GM11168 (cell line): ENCODE results near the gene GREB1.

Experiments used
- in situ Hi-C: fragments of 300-500 bp; cut with MboI; formaldehyde crosslinking; loops from one replicate; pipeline ENCODE4 v1.12.0; 2022; ENCODE audit warnings: low sequenced_read_pairs; ENCODE audit not compliant: unreplicated experiment

The GREB1 gene

DNA sequence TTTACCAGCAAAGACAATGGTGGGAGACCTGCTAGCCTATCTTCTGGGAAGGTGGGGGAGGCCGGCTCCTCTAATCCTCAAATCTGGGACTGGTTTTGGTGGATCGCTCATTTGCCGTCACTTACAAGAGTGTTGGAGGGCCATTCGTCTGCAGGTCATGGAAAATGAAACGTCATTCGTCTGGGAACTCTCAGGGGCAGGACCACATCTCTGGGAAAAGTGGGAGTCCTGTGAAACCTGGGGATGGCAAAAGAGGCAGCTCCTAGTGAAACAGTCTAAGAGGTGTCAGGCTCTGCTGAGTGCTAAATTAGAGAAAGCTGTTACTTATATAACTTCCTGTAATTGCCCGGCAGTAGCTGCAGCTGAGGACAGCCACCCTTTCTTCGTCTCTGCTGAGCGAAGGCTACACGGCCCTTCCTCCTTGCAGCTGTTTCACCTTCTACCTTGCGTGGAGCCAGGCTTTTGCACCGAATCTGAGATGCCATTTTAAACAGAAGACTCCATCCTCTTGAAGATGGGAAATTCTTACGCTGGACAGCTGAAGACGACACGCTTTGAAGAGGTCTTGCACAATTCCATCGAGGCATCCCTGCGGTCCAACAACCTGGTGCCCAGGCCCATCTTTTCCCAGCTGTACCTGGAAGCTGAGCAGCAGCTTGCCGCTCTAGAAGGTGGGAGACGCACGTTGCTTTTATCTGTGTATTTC, 22.4 kb downstream of the GREB1 start:
- in situ Hi-C loops, result no loop called here

GRCh38 chr2:11558214-11558886, 24.5 kb downstream of the GREB1 start:
- in situ Hi-C loops, result no loop called here

DNA sequence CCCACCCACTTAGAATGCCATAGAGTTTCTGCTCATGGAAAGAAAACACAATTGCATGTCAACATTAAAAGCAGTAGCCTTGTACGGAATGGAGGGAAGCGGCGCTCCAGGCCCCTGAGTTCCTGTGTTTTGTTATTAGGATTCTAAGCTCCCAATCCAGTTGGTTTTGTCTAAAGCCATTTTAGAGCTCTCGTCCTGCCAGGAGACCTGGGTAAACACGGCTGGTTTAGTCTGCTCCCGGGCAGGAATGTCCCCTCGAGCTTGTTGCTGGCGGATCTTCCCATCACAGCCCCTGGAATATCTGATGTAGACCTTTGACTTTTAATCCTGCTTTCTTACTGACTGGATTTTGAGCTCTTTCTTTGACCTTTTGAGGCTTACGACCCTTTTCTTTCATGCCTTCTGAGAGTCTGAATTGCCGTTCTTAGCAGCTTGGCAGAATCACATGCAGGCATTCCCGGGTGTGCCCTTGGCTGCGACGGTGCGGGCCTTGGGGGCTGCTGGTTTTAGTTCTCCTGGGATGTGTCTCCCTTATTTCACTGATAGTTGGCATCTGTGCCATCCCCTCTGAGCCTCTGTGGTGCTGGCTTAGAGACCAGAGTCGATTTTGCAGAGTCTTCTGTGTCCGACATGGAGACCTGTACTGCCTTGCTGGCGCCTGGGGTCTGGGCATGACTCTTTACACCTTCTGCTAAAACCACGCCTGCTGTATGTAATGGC, 25.4 kb downstream of the GREB1 start:
- in situ Hi-C loops, result no loop called here

DNA sequence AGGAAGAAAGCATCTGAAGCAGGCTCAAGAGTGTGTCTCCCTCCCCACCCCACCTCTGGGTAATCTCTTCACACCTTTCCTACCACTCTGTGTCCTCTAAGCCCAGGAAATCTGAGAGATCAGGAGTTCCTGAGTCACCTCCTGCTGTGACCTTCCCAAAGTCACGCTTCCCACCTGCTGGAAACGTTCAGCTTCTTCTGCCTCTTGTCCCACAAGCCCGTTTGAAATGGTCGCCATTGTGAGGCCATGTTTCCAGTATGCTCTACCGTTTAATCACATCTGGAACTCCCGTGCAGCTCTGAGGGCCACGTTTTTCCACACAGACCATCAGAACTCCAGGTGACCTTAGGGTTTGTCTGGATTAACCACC, 25.9 kb downstream of the GREB1 start:
- in situ Hi-C loops, result no loop called here

- in situ Hi-C loops, result no loop called here
These were observed 27.0 kb downstream of the GREB1 start for GRCh38 chr2:11560806-11561205.

- in situ Hi-C loops, result no loop called here
These were observed 28.2 kb downstream of the GREB1 start for GRCh38 chr2:11562011-11562410.

DNA sequence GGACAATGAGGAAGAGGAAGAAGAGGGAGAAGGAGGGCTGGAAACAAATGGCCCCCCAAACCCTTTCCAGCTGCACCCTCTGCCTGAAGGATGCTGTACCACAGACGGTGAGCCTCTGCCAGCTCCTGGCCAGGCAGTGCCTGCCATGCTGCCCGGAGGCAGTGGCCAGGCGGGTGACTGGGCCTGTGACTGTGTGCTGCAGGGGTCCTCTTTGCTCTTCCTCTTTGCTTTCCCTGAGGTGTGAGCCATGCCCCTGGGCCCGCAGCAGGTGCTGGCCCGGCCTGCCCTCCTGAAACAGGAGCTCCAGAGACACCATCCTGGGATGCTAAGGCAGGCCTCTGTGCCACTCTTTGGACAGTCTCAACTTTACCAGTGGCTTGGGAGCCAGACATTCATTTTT, 28.6 kb downstream of the GREB1 start:
- in situ Hi-C loops, result no loop called here

DNA sequence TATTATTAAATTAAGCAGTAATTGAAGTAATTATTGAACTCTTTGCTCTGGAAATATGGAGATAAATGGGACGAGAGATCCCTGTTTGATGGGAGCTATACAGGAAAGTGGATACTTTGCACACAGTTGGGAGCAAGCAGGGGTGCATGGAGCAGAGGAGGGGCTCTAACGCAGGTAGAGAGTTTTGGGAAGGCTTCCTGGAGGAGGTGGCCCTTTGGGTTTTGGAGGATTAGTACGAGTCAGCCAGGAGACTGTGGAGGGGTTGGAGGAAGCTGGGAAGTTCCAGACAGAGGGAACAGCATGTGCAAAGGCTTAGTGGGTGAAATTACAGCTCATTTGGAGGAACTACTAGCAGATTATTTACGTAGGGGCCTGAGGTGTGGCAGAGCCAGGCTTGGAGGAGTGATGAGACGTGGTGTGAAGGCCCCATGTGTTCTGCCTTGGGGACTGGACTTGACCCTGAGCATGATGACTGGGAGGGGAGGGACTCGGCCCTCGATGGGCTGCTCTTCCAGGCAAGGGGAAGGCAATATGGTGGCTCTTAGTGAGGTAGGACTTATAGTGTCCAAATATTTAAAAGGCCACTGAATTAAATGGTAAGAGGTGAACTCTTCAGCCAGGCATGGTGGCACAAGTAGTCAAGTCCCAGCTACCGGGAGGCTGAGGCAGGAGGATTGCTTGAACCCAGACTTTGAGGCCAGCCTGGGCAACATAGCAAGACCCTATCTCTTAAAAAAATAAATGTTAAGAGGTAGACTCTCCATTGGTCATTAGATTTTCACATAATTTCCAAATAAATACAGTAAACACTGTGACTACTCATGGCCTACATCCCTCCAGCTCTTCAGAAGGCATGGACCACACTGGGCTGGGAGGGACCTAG, 30.2 kb downstream of the GREB1 start:
- in situ Hi-C loops, result no loop called here

GRCh38 chr2:11564816-11565567, 31.1 kb downstream of the GREB1 start:
- in situ Hi-C loops, result no loop called here

DNA sequence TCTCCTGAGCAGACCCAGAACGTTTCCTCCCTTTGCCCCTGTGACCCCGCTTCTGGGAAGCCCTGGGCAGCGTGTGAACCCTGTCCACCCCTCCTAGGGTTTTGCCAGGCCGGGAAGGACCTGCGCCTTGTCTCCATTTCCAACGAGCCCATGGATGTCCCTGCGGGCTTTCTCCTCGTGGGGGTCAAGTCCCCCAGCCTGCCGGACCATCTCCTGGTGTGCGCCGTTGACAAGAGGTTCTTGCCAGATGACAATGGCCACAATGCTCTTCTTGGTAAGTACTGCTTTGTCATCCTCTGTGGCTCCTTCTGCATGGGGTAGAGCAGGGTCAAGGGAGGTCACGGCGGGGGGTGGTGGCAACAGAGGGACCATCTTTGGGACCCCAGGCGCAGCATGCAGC, 32.5 kb downstream of the GREB1 start:
- in situ Hi-C loops, result no loop called here

DNA sequence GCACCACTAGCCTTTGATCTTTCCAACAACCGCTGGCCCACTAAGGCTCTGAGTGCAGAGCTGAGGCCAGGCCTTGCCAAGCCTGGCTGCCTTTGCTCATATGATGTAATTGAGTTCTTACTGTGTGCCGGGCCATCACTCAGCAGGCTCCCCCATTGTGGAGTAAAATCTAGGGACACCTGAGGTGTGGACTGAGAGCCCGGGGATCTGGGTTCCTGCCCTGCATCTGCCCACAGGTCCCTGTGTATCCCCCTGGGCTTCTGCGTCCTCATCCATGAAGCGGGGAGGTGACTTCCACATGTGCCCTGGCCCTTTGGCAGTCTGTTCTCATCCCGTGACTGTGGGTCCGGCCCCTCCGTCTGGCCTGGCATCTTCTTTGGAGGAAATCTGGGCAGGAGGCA, 33.8 kb downstream of the GREB1 start:
- in situ Hi-C loops, result no loop called here

GRCh38 chr2:11568436-11568835, 34.6 kb downstream of the GREB1 start:
- in situ Hi-C loops, result no loop called here

GRCh38 chr2:11569636-11570035, 35.8 kb downstream of the GREB1 start:
- in situ Hi-C loops, result loop anchor here (10.0 kb wide), 1 partner anchor 435 kb away; a partner anchor contains a TSS

DNA sequence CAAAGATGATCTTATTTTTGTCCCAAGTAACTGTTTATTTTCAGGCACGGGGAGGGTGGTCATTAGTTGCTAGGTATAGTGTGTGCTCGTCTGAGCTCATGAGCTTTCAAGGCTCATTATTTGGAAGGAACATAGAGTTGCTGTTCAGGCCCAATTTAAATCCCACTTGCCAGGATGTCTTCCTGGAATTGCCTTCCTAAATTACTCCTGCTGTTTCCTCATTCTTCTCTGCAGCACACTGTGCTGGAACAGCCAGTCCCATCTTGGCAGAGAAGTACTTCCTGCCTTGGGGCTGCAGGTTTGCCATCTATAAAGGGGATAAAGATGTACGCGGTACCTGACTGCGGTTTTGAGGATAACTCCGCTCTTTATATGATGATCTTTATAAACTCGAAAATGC, 37.3 kb downstream of the GREB1 start:
- in situ Hi-C loops, result loop anchor here (10.0 kb wide), 1 partner anchor 436 kb away; a partner anchor contains a TSS

DNA sequence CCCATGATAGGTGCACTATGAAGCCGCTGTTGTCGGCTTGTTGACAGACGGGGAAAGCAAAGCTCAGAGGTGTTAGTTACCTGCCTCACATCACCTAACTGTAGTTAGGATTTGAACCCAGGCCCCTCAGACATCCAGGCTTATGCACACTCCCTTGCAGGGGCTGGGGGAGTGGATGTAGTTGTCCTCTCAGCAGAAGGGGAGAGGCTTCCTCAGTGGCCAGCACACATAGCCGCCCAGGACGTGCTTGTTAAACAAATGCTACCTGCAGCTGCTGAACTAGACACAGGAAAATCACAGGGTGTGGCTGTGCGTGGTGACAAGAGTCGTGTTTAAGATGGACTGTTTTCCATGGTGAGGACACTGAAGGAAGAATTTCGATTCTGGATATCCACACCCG, 39.2 kb downstream of the GREB1 start:
- in situ Hi-C loops, result loop anchor here (10.0 kb wide), 1 partner anchor 438 kb away; a partner anchor contains a TSS

- in situ Hi-C loops, result loop anchor here (10.0 kb wide), 1 partner anchor 439 kb away; a partner anchor contains a TSS
These were observed 39.8 kb downstream of the GREB1 start for GRCh38 chr2:11573418-11574175.

DNA sequence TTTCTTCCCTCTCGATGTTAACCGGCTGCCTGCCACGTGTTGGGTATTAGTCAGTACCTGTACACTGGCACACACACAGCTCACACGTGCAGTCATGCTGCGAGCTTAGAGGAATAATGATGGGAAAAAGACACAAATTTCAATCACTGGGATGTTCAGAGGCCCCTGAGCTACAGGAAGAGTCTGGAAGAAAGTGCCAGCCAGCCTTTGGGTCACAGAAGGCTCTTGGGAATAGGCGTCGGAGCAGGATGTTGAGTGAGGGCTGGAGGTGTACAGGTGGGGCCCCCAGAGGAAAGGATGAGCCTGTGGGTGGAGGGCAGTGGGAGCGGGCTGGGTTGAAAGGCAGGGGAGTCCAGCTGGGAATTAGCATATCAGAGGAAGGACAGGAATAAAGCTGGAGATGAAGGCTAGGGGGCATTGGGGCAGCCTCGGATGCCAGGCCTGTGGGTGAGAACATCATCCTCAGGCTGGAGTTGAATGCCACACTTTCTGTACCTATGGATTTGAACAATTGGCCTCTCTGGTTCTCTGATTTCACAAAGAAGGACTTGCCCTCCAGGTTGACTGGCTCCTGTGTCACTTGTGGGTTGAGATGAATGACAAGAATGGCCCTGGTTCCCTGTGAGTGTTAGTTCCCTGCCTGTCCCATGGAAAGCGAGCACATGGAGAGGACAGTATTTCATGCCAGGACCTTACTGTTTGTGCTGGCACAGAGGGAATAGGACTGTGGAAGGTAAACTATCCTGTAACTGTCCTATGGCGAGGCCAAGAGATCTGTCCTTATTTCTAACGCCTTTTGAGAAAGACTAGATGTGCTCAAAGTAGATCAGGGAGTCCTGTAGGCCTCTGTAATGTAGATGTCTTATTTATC, 40.6 kb downstream of the GREB1 start:
- in situ Hi-C loops, result loop anchor here (10.0 to 25.0 kb wide), 2 partner anchors 337 to 440 kb away; a partner anchor contains a TSS

DNA sequence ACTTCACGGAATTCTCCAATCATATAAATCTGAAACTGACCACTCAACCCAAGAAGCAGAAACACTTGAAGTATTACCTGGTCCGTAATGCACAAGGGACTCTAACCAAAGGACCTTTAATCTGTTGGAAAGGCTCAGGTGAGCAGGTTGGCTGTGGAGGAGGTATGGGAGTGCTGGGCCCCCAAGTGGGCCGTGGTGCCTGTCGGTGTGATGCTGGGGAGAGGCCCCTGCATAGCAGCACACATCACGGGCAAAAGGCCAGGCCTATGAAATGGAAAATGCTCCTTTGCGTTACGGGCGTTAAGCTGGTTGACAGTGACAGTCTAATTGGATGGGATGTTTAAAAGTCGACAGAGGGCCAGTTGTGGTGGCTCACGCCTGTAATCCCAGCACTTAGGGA, 42.6 kb downstream of the GREB1 start:
- in situ Hi-C loops, result loop anchor here (10.0 to 25.0 kb wide), 2 partner anchors 339 to 442 kb away; a partner anchor contains a TSS
